H9 (cell line): ENCODE results near the gene GRIN3B. TPM values are rescaled to one million over a fixed set of nuclear protein-coding genes. Genes with fewer than 3 reads are reported as not detected.
A peak's percentile ranks its signal among the peaks of the same experiment; 100 is the strongest.

Experiments used
- DNase-seq: peaks from one replicate; pipeline ENCODE4 v3.0.0-alpha.2; 2017
- H2AFZ ChIP-seq: one replicate; pipeline ENCODE4 v1.6.1; 2013; ENCODE audit warnings: mild to moderate bottlenecking, low read length, control low read depth, moderate library complexity
- H2AK5ac ChIP-seq: 2 replicates; pipeline ENCODE4 v1.6.1; 2013; ENCODE audit warnings: low read length, control low read depth, mixed read lengths; ENCODE audit not compliant: insufficient read length
- H2BK120ac ChIP-seq: one replicate; pipeline ENCODE4 v1.6.1; 2013; ENCODE audit warnings: low read depth, mild to moderate bottlenecking, low read length, control low read depth, inconsistent platforms; ENCODE audit not compliant: poor library complexity, severe bottlenecking
- H2BK12ac ChIP-seq: 2 replicates; pipeline ENCODE4 v1.6.1; 2013; ENCODE audit warnings: low read length, control low read depth, mixed read lengths, low read depth; ENCODE audit not compliant: insufficient read length
- H2BK15ac ChIP-seq: 2 replicates; pipeline ENCODE4 v1.6.1; 2013; ENCODE audit warnings: low read depth, low read length, control low read depth
- H2BK20ac ChIP-seq: one replicate; pipeline ENCODE4 v1.6.1; 2013; ENCODE audit warnings: low read depth, mild to moderate bottlenecking, low read length, control low read depth, inconsistent platforms; ENCODE audit not compliant: poor library complexity, severe bottlenecking
- H2BK5ac ChIP-seq: 2 replicates; pipeline ENCODE4 v1.6.1; 2013; ENCODE audit warnings: low read length, control low read depth, mixed read lengths; ENCODE audit not compliant: insufficient read length
- H3K14ac ChIP-seq: 2 replicates; pipeline ENCODE4 v1.6.1; 2013; ENCODE audit warnings: low read length, control low read depth; ENCODE audit not compliant: insufficient read depth
- H3K18ac ChIP-seq: 2 replicates; pipeline ENCODE4 v1.6.1; 2013; ENCODE audit warnings: low read depth, mild to moderate bottlenecking, mixed read lengths, low read length, control low read depth; ENCODE audit not compliant: insufficient read length
- H3K23ac ChIP-seq: 2 replicates; pipeline ENCODE4 v1.6.1; 2013; ENCODE audit warnings: low read length, control low read depth, mixed read lengths, low read depth; ENCODE audit not compliant: insufficient read length
- H3K23me2 ChIP-seq: 2 replicates; pipeline ENCODE4 v1.6.1; 2013; ENCODE audit warnings: low read depth, mild to moderate bottlenecking, mixed read lengths, low read length, control low read depth; ENCODE audit not compliant: insufficient read length, poor library complexity, severe bottlenecking
- H3K27ac ChIP-seq: 2 replicates; pipeline ENCODE4 v1.5.1; 2013; ENCODE audit warnings: low read length, control low read depth, mixed read lengths, low read depth; ENCODE audit not compliant: insufficient read length
- H3K27me3 ChIP-seq: 2 replicates; pipeline ENCODE4 v1.6.1; 2013; ENCODE audit warnings: low read length, control low read depth, inconsistent platforms; ENCODE audit not compliant: insufficient read depth
- H3K4ac ChIP-seq: 2 replicates; pipeline ENCODE4 v1.6.1; 2013; ENCODE audit warnings: low read depth, mild to moderate bottlenecking, control low read depth, inconsistent platforms, low read length, moderate library complexity
- H3K4me1 ChIP-seq: 2 replicates; pipeline ENCODE4 v1.6.1; 2013; ENCODE audit warnings: low read length, control low read depth, inconsistent platforms; ENCODE audit not compliant: insufficient read depth
- H3K4me2 ChIP-seq: 2 replicates; pipeline ENCODE4 v1.6.1; 2013; ENCODE audit warnings: low read length, control low read depth, mixed read lengths; ENCODE audit not compliant: insufficient read length, insufficient read depth
- H3K56ac ChIP-seq: 2 replicates; pipeline ENCODE4 v1.6.1; 2013; ENCODE audit warnings: low read depth, mild to moderate bottlenecking, mixed read lengths, low read length, control low read depth; ENCODE audit not compliant: insufficient read length
- H3K79me1 ChIP-seq: 2 replicates; pipeline ENCODE4 v1.6.1; 2013; ENCODE audit warnings: low read depth, mild to moderate bottlenecking, moderate library complexity, low read length, control low read depth, inconsistent platforms; ENCODE audit not compliant: insufficient read depth, poor library complexity, severe bottlenecking
- H3K79me2 ChIP-seq: 2 replicates; pipeline ENCODE4 v1.6.1; 2013; ENCODE audit warnings: low read length, control low read depth, inconsistent platforms; ENCODE audit not compliant: insufficient read depth
- H3K9ac ChIP-seq: 2 replicates; pipeline ENCODE4 v1.6.1; 2013; ENCODE audit warnings: low read length, control low read depth, mixed read lengths; ENCODE audit not compliant: insufficient read length; ENCODE audit errors: extremely low read depth
- H3K9me3 ChIP-seq: one replicate; pipeline ENCODE4 v1.6.1; 2013; ENCODE audit warnings: low read depth, low read length, inconsistent platforms; ENCODE audit not compliant: control insufficient read depth
- H3T11ph ChIP-seq: one replicate; pipeline ENCODE4 v1.6.1; 2013; ENCODE audit warnings: mild to moderate bottlenecking, low read length, control low read depth, inconsistent platforms
- H4K20me1 ChIP-seq: one replicate; pipeline ENCODE4 v1.6.1; 2013; ENCODE audit not compliant: control insufficient read depth, insufficient read length, insufficient read depth
- H4K5ac ChIP-seq: 2 replicates; pipeline ENCODE4 v1.6.1; 2013; ENCODE audit warnings: low read depth, mild to moderate bottlenecking, mixed read lengths, low read length, control low read depth; ENCODE audit not compliant: insufficient read length
- H4K8ac ChIP-seq: replicated peaks from 2 replicates; pipeline ENCODE4 v1.6.1; 2013; ENCODE audit warnings: low read length, control low read depth, mixed read lengths, low read depth; ENCODE audit not compliant: insufficient read length
- H4K91ac ChIP-seq: 2 replicates; pipeline ENCODE4 v1.6.1; 2013; ENCODE audit warnings: low read depth, mild to moderate bottlenecking, moderate library complexity, mixed read lengths, low read length, control low read depth; ENCODE audit not compliant: insufficient read length
- H3K27ac Mint-ChIP-seq, 3 experiments: 2 replicates in 2 of 3; 3 replicates in 1 of 3; pipeline ENCODE4 v1.8.0; 2020 to 2021; ENCODE audit warnings: mixed read lengths in 3 of 3, mild to moderate bottlenecking in 1 of 3, moderate library complexity in 1 of 3
- H3K27me3 Mint-ChIP-seq: 2 replicates; pipeline ENCODE4 v1.8.0; 2021; ENCODE audit warnings: low read depth, mild to moderate bottlenecking, moderate library complexity, mixed read lengths
- H3K36me3 Mint-ChIP-seq, 3 experiments: 2 replicates in 2 of 3; 3 replicates in 1 of 3; pipeline ENCODE4 v1.8.0; 2020 to 2021; ENCODE audit warnings: low read depth in 3 of 3, mixed read lengths in 3 of 3; ENCODE audit not compliant: insufficient read depth in 1 of 3
- H3K4me1 Mint-ChIP-seq, 2 experiments: 2 replicates each; pipeline ENCODE4 v1.8.0; 2020; ENCODE audit warnings: mixed read lengths in 2 of 2
- H3K4me3 Mint-ChIP-seq, 2 experiments: 2 replicates in 1 of 2; 3 replicates in 1 of 2; pipeline ENCODE4 v1.8.0; 2020 to 2021; ENCODE audit warnings: mild to moderate bottlenecking in 2 of 2, mixed read lengths in 2 of 2, moderate library complexity in 1 of 2
- H3K9me3 Mint-ChIP-seq, 2 experiments: 2 replicates in 1 of 2; 3 replicates in 1 of 2; pipeline ENCODE4 v1.8.0; 2020; ENCODE audit warnings: mild to moderate bottlenecking in 2 of 2, mixed read lengths in 2 of 2, moderate library complexity in 1 of 2
- CTCF ChIP-seq: fragments of 200-600 bp; sonication (generic); conservative IDR thresholded peaks from 3 replicates; pipeline ENCODE4 v1.8.0; 2021; ENCODE audit warnings: antibody characterized with exemption, mild to moderate bottlenecking
- WGBS: extraction: QIAGEN DNeasy Blood & Tissue Kit; methylation state at CpG from one replicate; pipeline ENCODE4 v1.1.7; 2013; ENCODE audit warnings: missing lambda C conversion rate, low lambda C conversion rate, mixed read lengths; ENCODE audit not compliant: insufficient read length; ENCODE audit errors: extremely low coverage; 5-methylcytosine and 5-hydroxymethylcytosine counted together
- total RNA-seq: library from RNA; stranded (reverse); gene quantifications from 2 replicates; pipeline ENCODE4 v1.2.1, GENCODE V29; 2021

Gene GRIN3B
- total RNA-seq, 1 experiment from 2014 or later: 1.0 TPM

GRCh38 chr19:963486-963951 lies 36.7 kb upstream of the GRIN3B start:
- no peak overlapping the region for H2BK120ac ChIP-seq
- no peak overlapping the region for H3K9ac ChIP-seq
- no peaks in the 10 kb centered on the region for H3K79me2 ChIP-seq
- H3K27me3 ChIP-seq: no peaks in the 10 kb centered on the region
- H2BK12ac ChIP-seq: no peak overlapping the region
- no peaks in the 10 kb centered on the region for H3K79me1 ChIP-seq
- no peak for DNase-seq
- Mint-ChIP-seq H3K27me3 (no peaks in the 10 kb centered on the region), H3K36me3 (peaks cover 37 to 71% (median 58%) of the 10 kb centered on the region in 3 experiments), H3K27ac (peak overlapping the region in 2 of 3 experiments; percentile 34 to 75; a peak in 2 of 7 replicates), H3K4me3 (0 out of 5 replicates have a peak overlapping the region, but pooled peaks of 1 of the 2 experiments have one; percentile 17), H3K9me3 (peaks cover 2 to 10% of the 10 kb centered on the region in 2 experiments; a peak in 4 of 5 replicates), H3K4me1 (peaks cover 4 to 27% of the 10 kb centered on the region in 2 experiments)
- H4K91ac ChIP-seq: no peak overlapping the region
- TF ChIP-seq CTCF: no peak
- WGBS: no CpG with 5 or more reads among the region's 11 CpGs
- no peaks in the 10 kb centered on the region for H3K4me1 ChIP-seq
- H3K18ac ChIP-seq: no peak overlapping the region
- H3K4me2 ChIP-seq: no peak overlapping the region
- no peak overlapping the region for H3K23ac ChIP-seq
- H2BK15ac ChIP-seq: no peak overlapping the region
- no peak overlapping the region for H3T11ph ChIP-seq
- no peak overlapping the region for H3K27ac ChIP-seq
- H3K56ac ChIP-seq: no peak overlapping the region
- H4K5ac ChIP-seq: no peak overlapping the region
- H2BK20ac ChIP-seq: no peak overlapping the region
- no peaks in the 10 kb centered on the region for H3K23me2 ChIP-seq
- H2AFZ ChIP-seq: no peak overlapping the region
- H4K20me1 ChIP-seq: no peaks in the 10 kb centered on the region
- H2BK5ac ChIP-seq: no peak overlapping the region
- no peak overlapping the region for H2AK5ac ChIP-seq
- H4K8ac ChIP-seq: no peak overlapping the region
- no peaks in the 10 kb centered on the region for H3K9me3 ChIP-seq
- H3K14ac ChIP-seq: no peak overlapping the region
- H3K4ac ChIP-seq: no peak overlapping the region
